ENCODE results near the gene SLC6A12.
"Not testable (repeated sequence)": the region's sequence is repeated elsewhere in the genome, so short reads cannot be mapped to it uniquely, and the experiment has no call there.

SLC6A12 gene

GRCh38 chr12:195951-196350 is 18.0 kb downstream of the SLC6A12 start:
- DNase-seq = no peak

- no peak for DNase-seq
These were observed 18.8 kb downstream of the SLC6A12 start for GRCh38 chr12:195156-195555.

GRCh38 chr12:194276-194675 is 19.7 kb downstream of the SLC6A12 start:
- DNase-seq = no peak

- DNase-seq = no peak
These were observed 20.7 kb downstream of the SLC6A12 start for GRCh38 chr12:193261-193660.

GRCh38 chr12:191541-191940 is 22.4 kb downstream of the SLC6A12 start:
- DNase-seq = no peak

- DNase-seq = no peak
These were observed 23.1 kb downstream of the SLC6A12 start for GRCh38 chr12:190881-191280.

- DNase-seq = no peak
These were observed 24.4 kb downstream of the SLC6A12 start for GRCh38 chr12:189622-189962.

GRCh38 chr12:188910-189621 is 24.9 kb downstream of the SLC6A12 start:
- no peak for DNase-seq

GRCh38 chr12:187986-188909 is 25.7 kb downstream of the SLC6A12 start:
- not testable (repeated sequence) for DNase-seq

- DNase-seq = no peak
These were observed 27.8 kb downstream of the SLC6A12 start for GRCh38 chr12:186006-186625.

GRCh38 chr12:185576-185955 is 28.4 kb downstream of the SLC6A12 start:
- no peak for DNase-seq

GRCh38 chr12:184811-185575 is 29.0 kb downstream of the SLC6A12 start:
- DNase-seq = no peak

GRCh38 chr12:182381-182892 is 31.5 kb downstream of the SLC6A12 start:
- no peak for DNase-seq

GRCh38 chr12:181921-182320 is 32.0 kb downstream of the SLC6A12 start:
- no peak for DNase-seq

- DNase-seq = no peak
These were observed 33.5 kb downstream of the SLC6A12 start for GRCh38 chr12:180445-180844.

GRCh38 chr12:179885-180284 is 34.1 kb downstream of the SLC6A12 start:
- no peak for DNase-seq

GRCh38 chr12:179131-179884 is 34.6 kb downstream of the SLC6A12 start:
- DNase-seq = peak; percentile 77

GRCh38 chr12:178829-179109 is 35.2 kb downstream of the SLC6A12 start:
- DNase-seq = no peak

GRCh38 chr12:177980-178828 is 35.8 kb downstream of the SLC6A12 start:
- DNase-seq = no peak

- no peak for DNase-seq
These were observed 36.5 kb downstream of the SLC6A12 start for GRCh38 chr12:177336-177979.

Data from NCI-H446 treated with DMSO at 0.1 percent for 48 hours (cell line).